ENCODE data around the gene UVSSA. TPM values are rescaled to one million over a fixed set of nuclear protein-coding genes. Genes with fewer than 3 reads are reported as not detected.

Gene UVSSA
- total RNA-seq, 4 donors from 2014 or later, result 13.5 to 114 (median 34.2) TPM

- Histone ChIP-seq H3K36me3 (peaks cover 0 to 7% (median 2%) of the 10 kb centered on the region in 4 donors), H3K27me3 (no peaks in the 10 kb centered on the region), H3K27ac (no peak overlapping the region), H3K4me3 (no peak overlapping the region), H3K9me3 (no peaks in the 10 kb centered on the region), H3K4me1 (no peaks in the 10 kb centered on the region)
- in situ Hi-C loops (cut with MboI; ENCODE audit: low pct_ligation_motif_present in 1 of 4, low pct_unique_long_range_greater_than_20kb in 1 of 4, low sequenced_read_pairs in 3 of 4) (no loop called here), intact Hi-C loops (cut with DNase I; ENCODE audit: low total_unique reads) (no loop called here)
- TF ChIP-seq EP300 (IDR thresholded peaks at IDR 0.05; ENCODE audit: low read depth), result no peak
- no peak for TF ChIP-seq POLR2A (IDR thresholded peaks at IDR 0.05)
- no peak for TF ChIP-seq CTCF (IDR thresholded peaks at IDR 0.05)
- no peak for TF ChIP-seq POLR2AphosphoS5 (IDR thresholded peaks at IDR 0.05)
- no peak for DNase-seq
- WGBS, 2 donors (ENCODE audit: low coverage in 1 of 2), result 91% methylated on average over 31 of the region's 33 CpGs; no CpG with 5 or more reads in 1 of the 2 donors
These were observed 19.3 kb upstream of the UVSSA start for GRCh38 chr4:1327526-1328266.

DNA sequence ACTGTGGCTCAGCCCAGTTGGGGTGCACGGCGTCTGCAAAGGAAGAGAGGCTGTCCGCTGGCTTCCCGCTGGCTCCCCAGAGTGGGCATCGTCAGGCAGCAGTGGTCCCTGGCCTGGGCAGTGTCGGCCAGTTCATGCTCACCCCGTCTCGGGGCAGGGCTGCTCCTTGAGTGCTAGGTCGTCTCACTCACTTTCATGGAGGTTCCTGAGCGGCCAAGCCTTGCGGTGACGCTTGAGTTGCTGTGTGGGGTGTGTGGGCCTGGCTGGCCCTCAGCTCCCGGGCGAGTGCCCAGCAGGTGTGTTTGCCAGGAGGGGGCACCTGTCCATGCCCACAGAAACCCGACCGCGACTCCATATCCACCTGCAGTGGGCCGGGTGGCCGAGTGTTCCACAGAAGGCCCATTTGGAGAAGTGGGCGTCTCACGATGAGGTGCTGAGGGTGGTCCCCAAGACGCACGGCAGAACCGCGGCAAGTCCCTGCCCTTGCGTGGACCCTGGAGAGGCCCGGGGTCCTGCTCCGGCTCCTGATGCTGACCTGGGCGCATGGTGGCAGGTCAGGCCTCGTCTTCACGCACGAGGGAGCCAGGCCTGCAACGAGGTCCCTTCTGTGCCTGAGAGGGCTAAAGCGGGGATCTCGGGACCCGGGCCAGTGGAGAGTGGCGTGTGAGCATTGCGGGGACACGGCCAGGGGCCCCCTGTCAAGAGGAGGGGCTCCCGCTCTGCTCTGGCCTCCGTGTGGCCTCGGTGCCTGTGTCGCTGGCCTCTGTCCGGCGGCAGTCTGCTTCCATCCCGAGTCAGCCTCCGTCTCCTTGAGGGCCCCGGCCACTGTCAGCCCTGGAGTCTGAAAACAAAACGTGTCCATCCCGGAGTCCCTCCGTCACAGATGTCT, 18.5 kb upstream of the UVSSA start:
- 94% methylated on average over 38 of the region's 51 CpGs; no CpG with 5 or more reads in 1 of the 2 donors for WGBS, 2 donors (ENCODE audit: low coverage in 1 of 2)
- in situ Hi-C loops (cut with MboI; ENCODE audit: low pct_ligation_motif_present in 1 of 4, low pct_unique_long_range_greater_than_20kb in 1 of 4, low sequenced_read_pairs in 3 of 4) (no loop called here), intact Hi-C loops (cut with DNase I; ENCODE audit: low total_unique reads) (no loop called here)
- H3K27ac ChIP-seq, result no peak overlapping the region
- H3K4me3 ChIP-seq, result no peak overlapping the region
- TF ChIP-seq POLR2AphosphoS5 (IDR thresholded peaks at IDR 0.05) (no peak), CTCF (IDR thresholded peaks at IDR 0.05) (no peak), POLR2A (IDR thresholded peaks at IDR 0.05) (no peak), EP300 (IDR thresholded peaks at IDR 0.05; ENCODE audit: low read depth) (no peak)
- no peaks in the 10 kb centered on the region for H3K9me3 ChIP-seq
- H3K4me1 ChIP-seq, result no peaks in the 10 kb centered on the region
- no peaks in the 10 kb centered on the region for H3K27me3 ChIP-seq
- H3K36me3 ChIP-seq, result peaks cover 0 to 10% (median 0%) of the 10 kb centered on the region in 4 donors
- no peak for DNase-seq

GRCh38 chr4:1329408-1330371, 17.3 kb upstream of the UVSSA start:
- no peaks in the 10 kb centered on the region for H3K4me1 ChIP-seq
- intact Hi-C loops (cut with DNase I; ENCODE audit: low total_unique reads), result no loop called here
- 83 to 91% methylated on average over 4 to 30 of the region's 34 CpGs for WGBS, 2 donors (ENCODE audit: low coverage in 1 of 2)
- no peak overlapping the region for H3K27ac ChIP-seq
- H3K4me3 ChIP-seq, result no peak overlapping the region
- TF ChIP-seq CTCF (IDR thresholded peaks at IDR 0.05) (no peak), POLR2AphosphoS5 (IDR thresholded peaks at IDR 0.05) (no peak)
- no peaks in the 10 kb centered on the region for H3K27me3 ChIP-seq
- H3K36me3 ChIP-seq, result peaks cover 0 to 12% (median 2%) of the 10 kb centered on the region in 4 donors
- in situ Hi-C loops (cut with MboI; ENCODE audit: low pct_ligation_motif_present in 1 of 4, low pct_unique_long_range_greater_than_20kb in 1 of 4, low sequenced_read_pairs in 3 of 4), result loop anchor here in 1 of 4 donors (10.0 kb wide), 1 partner anchor 75 kb away; no protein-coding TSS in a partner anchor
- DNase-seq, result no peak
- H3K9me3 ChIP-seq, result no peaks in the 10 kb centered on the region
